IMR-90 (cell line): ENCODE data around the gene CIDEC.

ENCODE experiments used
- BHLHE40 ChIP-seq: fragments of 150-350 bp; IDR thresholded peaks from 2 replicates; pipeline ENCODE4 v1.6.1; 2016; ENCODE audit warnings: mild to moderate bottlenecking, low read depth, low read length
- CEBPB ChIP-seq: IDR thresholded peaks from 2 replicates; pipeline ENCODE4 v1.6.1; 2012; ENCODE audit warnings: low read depth, low read length, improper control_type of control experiment
- CHD1 ChIP-seq: IDR thresholded peaks from 2 replicates; pipeline ENCODE4 v1.6.1; 2012; ENCODE audit warnings: low read depth, low read length, improper control_type of control experiment
- FOS ChIP-seq: fragments of 150-350 bp; IDR thresholded peaks from 2 replicates; pipeline ENCODE4 v1.6.1; 2016; ENCODE audit warnings: low read depth, low read length
- MAFK ChIP-seq: IDR thresholded peaks from 2 replicates; pipeline ENCODE4 v1.6.1; 2012; ENCODE audit warnings: low read depth, low read length, improper control_type of control experiment
- MAZ ChIP-seq: IDR thresholded peaks from 2 replicates; pipeline ENCODE4 v1.6.1; 2012; ENCODE audit warnings: low read depth, mild to moderate bottlenecking, low read length, improper control_type of control experiment, moderate library complexity, borderline replicate concordance
- MXI1 ChIP-seq: IDR thresholded peaks from 2 replicates; pipeline ENCODE4 v1.6.1; 2012; ENCODE audit warnings: low read depth, mild to moderate bottlenecking, low read length, moderate library complexity, borderline replicate concordance
- POLR2A ChIP-seq: IDR thresholded peaks from 2 replicates; pipeline ENCODE4 v1.6.1; 2012; ENCODE audit warnings: mild to moderate bottlenecking, low read depth, low read length
- RCOR1 ChIP-seq: IDR thresholded peaks from 2 replicates; pipeline ENCODE4 v1.6.1; 2012; ENCODE audit warnings: mild to moderate bottlenecking, low read length, improper control_type of control experiment; ENCODE audit not compliant: insufficient replicate concordance
- RFX5 ChIP-seq: IDR thresholded peaks from 2 replicates; pipeline ENCODE4 v1.8.0; 2012; ENCODE audit warnings: low read depth, mild to moderate bottlenecking, low read length, moderate library complexity
- SMC3 ChIP-seq: fragments of 150-350 bp; IDR thresholded peaks from 2 replicates; pipeline ENCODE4 v1.6.1; 2016; ENCODE audit warnings: low read depth, mild to moderate bottlenecking, antibody characterized with exemption, low read length, moderate library complexity
- TF ChIP-seq, protein P1 (sequence below): fragments of 150-350 bp; IDR thresholded peaks from 2 replicates; pipeline ENCODE4 v1.6.1; 2017; ENCODE audit warnings: mild to moderate bottlenecking, antibody characterized with exemption, low read length, low read depth
- TF ChIP-seq, protein P2 (sequence below): conservative IDR thresholded peaks from 2 replicates; pipeline ENCODE4 v1.5.1; 2012; ENCODE audit warnings: mild to moderate bottlenecking, low read depth, low read length, improper control_type of control experiment

DNA sequence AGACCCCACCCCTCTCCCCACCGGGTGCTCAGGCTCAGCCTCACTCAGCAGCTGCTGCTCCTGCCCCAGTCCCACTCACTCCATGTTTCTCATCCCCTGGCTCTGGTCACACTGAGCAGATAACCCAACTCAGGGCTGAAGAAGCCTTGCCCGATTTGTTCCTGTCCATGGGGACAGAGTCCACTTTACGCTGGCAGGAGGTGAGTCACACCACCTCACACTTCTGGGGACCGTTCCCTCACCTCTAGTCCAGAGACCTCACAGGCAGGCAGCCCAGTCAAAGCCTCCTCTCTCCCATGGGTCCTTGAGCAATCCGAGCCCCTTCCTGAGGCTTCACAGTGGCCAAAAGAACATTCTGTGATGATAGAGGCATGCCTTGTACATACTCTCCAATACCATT, 1.4 kb downstream of the CIDEC start:
- TF ChIP-seq SMC3 (no peak), POLR2A (no peak), CEBPB (no peak), MAFK (no peak), MAZ (no peak), BHLHE40 (no peak), MXI1 (no peak), RCOR1 (no peak), CHD1 (no peak), RFX5 (no peak), FOS (no peak)
- TF ChIP-seq, protein P1, sequence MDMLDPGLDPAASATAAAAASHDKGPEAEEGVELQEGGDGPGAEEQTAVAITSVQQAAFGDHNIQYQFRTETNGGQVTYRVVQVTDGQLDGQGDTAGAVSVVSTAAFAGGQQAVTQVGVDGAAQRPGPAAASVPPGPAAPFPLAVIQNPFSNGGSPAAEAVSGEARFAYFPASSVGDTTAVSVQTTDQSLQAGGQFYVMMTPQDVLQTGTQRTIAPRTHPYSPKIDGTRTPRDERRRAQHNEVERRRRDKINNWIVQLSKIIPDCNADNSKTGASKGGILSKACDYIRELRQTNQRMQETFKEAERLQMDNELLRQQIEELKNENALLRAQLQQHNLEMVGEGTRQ: no peak
- TF ChIP-seq, protein P2, sequence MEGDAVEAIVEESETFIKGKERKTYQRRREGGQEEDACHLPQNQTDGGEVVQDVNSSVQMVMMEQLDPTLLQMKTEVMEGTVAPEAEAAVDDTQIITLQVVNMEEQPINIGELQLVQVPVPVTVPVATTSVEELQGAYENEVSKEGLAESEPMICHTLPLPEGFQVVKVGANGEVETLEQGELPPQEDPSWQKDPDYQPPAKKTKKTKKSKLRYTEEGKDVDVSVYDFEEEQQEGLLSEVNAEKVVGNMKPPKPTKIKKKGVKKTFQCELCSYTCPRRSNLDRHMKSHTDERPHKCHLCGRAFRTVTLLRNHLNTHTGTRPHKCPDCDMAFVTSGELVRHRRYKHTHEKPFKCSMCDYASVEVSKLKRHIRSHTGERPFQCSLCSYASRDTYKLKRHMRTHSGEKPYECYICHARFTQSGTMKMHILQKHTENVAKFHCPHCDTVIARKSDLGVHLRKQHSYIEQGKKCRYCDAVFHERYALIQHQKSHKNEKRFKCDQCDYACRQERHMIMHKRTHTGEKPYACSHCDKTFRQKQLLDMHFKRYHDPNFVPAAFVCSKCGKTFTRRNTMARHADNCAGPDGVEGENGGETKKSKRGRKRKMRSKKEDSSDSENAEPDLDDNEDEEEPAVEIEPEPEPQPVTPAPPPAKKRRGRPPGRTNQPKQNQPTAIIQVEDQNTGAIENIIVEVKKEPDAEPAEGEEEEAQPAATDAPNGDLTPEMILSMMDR: no peak
